PC-9 (cell line): Measurements from ENCODE around the gene RPAP3. TPM values are rescaled to one million over a fixed set of nuclear protein-coding genes. Genes with fewer than 3 reads are reported as not detected.

ENCODE experiments used
- BruUV-seq: library from RNA; stranded (reverse); fragments of 400-500 nt; replicated peaks from 2 replicates; lab custom pipeline; 2021; lab: Mats Ljungman, UMichigan
- CTCF ChIA-PET: fragments of 300-600 bp; sonication (Branson Sonifier 250); formaldehyde crosslinking; loops from one replicate; lab custom pipeline; 2022; ENCODE audit warnings: antibody characterized with exemption; lab: Charles Lee
- POLR2A ChIA-PET: fragments of 300-600 bp; sonication (Branson Sonifier 250); formaldehyde crosslinking; loops from one replicate; lab custom pipeline; 2022; ENCODE audit warnings: antibody characterized with exemption; ENCODE audit not compliant: unreplicated experiment; lab: Charles Lee
- DNase-seq, 2 experiments: peaks; one replicate each; pipeline versions ENCODE4 v3.0.0 to v3.0.0-alpha.2; 2015 to 2022; ENCODE audit warnings: mixed read lengths in 1 of 2
- H2AFZ ChIP-seq: fragments of 200-600 bp; sonication (generic); 2 replicates; pipeline ENCODE4 v1.8.1; 2017; ENCODE audit warnings: antibody characterized with exemption
- H3F3A ChIP-seq: fragments of 200-600 bp; sonication (generic); 2 replicates; pipeline ENCODE4 v1.8.1; 2017; ENCODE audit warnings: antibody characterized with exemption, mild to moderate bottlenecking, low read depth; ENCODE audit not compliant: insufficient read depth
- H3K27ac ChIP-seq: fragments of 200-600 bp; sonication (generic); 2 replicates; pipeline ENCODE4 v1.6.1; 2016; ENCODE audit warnings: mixed run types
- H3K27me3 ChIP-seq: fragments of 200-600 bp; sonication (generic); 2 replicates; pipeline ENCODE4 v1.6.1; 2016; ENCODE audit warnings: low read depth, mixed run types; ENCODE audit not compliant: insufficient read depth
- H3K36me3 ChIP-seq: fragments of 200-600 bp; sonication (generic); 2 replicates; pipeline ENCODE4 v1.6.1; 2016; ENCODE audit warnings: low read depth, mixed run types
- H3K4me1 ChIP-seq: fragments of 200-600 bp; sonication (generic); replicated peaks from 2 replicates; pipeline ENCODE4 v1.6.1; 2016; ENCODE audit warnings: mixed run types; ENCODE audit not compliant: insufficient read depth
- H3K4me2 ChIP-seq: fragments of 200-600 bp; sonication (generic); 2 replicates; pipeline ENCODE4 v1.6.1; 2017; ENCODE audit warnings: mixed run types
- H3K4me3 ChIP-seq: fragments of 200-600 bp; sonication (generic); 2 replicates; pipeline ENCODE4 v1.6.1; 2016; ENCODE audit warnings: mixed run types
- H3K79me2 ChIP-seq: fragments of 200-600 bp; sonication (generic); 2 replicates; pipeline ENCODE4 v1.6.1; 2017; ENCODE audit warnings: low read depth, mixed run types
- H3K9me2 ChIP-seq: fragments of 200-600 bp; sonication (generic); 2 replicates; pipeline ENCODE4 v1.8.1; 2017; ENCODE audit warnings: mild to moderate bottlenecking; ENCODE audit not compliant: insufficient read depth
- H3K9me3 ChIP-seq: fragments of 200-600 bp; sonication (generic); 2 replicates; pipeline ENCODE4 v1.8.1; 2016; ENCODE audit warnings: low read depth; ENCODE audit not compliant: insufficient read depth
- H4K20me1 ChIP-seq: fragments of 200-600 bp; sonication (generic); 2 replicates; pipeline ENCODE4 v1.8.1; 2017; ENCODE audit not compliant: insufficient read depth
- CTCF ChIP-seq: fragments of 200-600 bp; sonication (generic); conservative IDR thresholded peaks from 2 replicates; pipeline ENCODE4 v1.6.1; 2017; ENCODE audit warnings: mixed run types, antibody characterized with exemption, mild to moderate bottlenecking, moderate library complexity
- EZH2 ChIP-seq: fragments of 200-600 bp; sonication (generic); IDR thresholded peaks from 2 replicates; pipeline ENCODE4 v1.8.0; 2017; ENCODE audit warnings: antibody characterized with exemption, low read depth
- intact Hi-C: fragments of 100-400 bp; cut with micrococcal nuclease; formaldehyde crosslinking; loops from one replicate; pipeline ENCODE4 v1.10.0; 2022; ENCODE audit not compliant: unreplicated experiment
- total RNA-seq: library from RNA; stranded (reverse); gene quantifications from 2 replicates; pipeline ENCODE4 v1.2.3, GENCODE V29; 2021

RPAP3 gene
- total RNA-seq, 1 experiment from 2014 or later = 37.0 TPM

- Histone ChIP-seq H3K36me3 (no peaks in the 10 kb centered on the region), H3K4me2 (peak overlapping the region; percentile 46), H4K20me1 (no peaks in the 10 kb centered on the region), H3K27me3 (no peaks in the 10 kb centered on the region), H3K4me3 (no peak overlapping the region), H3K27ac (no peak overlapping the region), H3K9me2 (no peaks in the 10 kb centered on the region), H2AFZ (no peak overlapping the region), H3F3A (0 out of 2 replicates have a peak, but pooled peaks cover 14% of the 10 kb centered on the region), H3K9me3 (no peaks in the 10 kb centered on the region), H3K79me2 (no peaks in the 10 kb centered on the region), H3K4me1 (peaks cover 27% of the 10 kb centered on the region)
- ChIA-PET POLR2A (interaction anchor here (0.5 to 0.8 kb wide), 3 partner anchors 16 to 184 kb away, joined by 3 to 7 read pairs (median 4); partner anchors contain the start of genes RPAP3 and VDR), CTCF (no interaction called here)
- DNase-seq = no peak
- no TSS peak for BruUV-seq
- TF ChIP-seq EZH2 (no peak), CTCF (no peak)
- intact Hi-C loops = no loop called here
These were observed 15.7 kb upstream of the RPAP3 start for GRCh38 chr12:47721431-47721973.

GRCh38 chr12:47718531-47718930, 12.7 kb upstream of the RPAP3 start:
- no peak overlapping the region for H3K4me3 ChIP-seq
- no peaks in the 10 kb centered on the region for H3K79me2 ChIP-seq
- H3K4me1 ChIP-seq = peaks cover 14% of the 10 kb centered on the region
- H3K36me3 ChIP-seq = no peaks in the 10 kb centered on the region
- intact Hi-C loops = loop anchor here (5.0 kb wide), 1 partner anchor 229 kb away; no protein-coding TSS in a partner anchor
- H3F3A ChIP-seq = 0 out of 2 replicates have a peak, but pooled peaks cover 14% of the 10 kb centered on the region
- H3K27ac ChIP-seq = no peak overlapping the region
- no peak for DNase-seq
- H2AFZ ChIP-seq = no peak overlapping the region
- H3K27me3 ChIP-seq = no peaks in the 10 kb centered on the region
- no peaks in the 10 kb centered on the region for H4K20me1 ChIP-seq
- ChIA-PET CTCF (no interaction called here), POLR2A (no interaction called here)
- H3K4me2 ChIP-seq = no peak overlapping the region
- no peaks in the 10 kb centered on the region for H3K9me2 ChIP-seq
- H3K9me3 ChIP-seq = no peaks in the 10 kb centered on the region
- TF ChIP-seq CTCF = no peak
- no peak for TF ChIP-seq EZH2
- BruUV-seq = no TSS peak

GRCh38 chr12:47717443-47718193, 11.8 kb upstream of the RPAP3 start:
- H3K4me3 ChIP-seq = no peak overlapping the region
- H3F3A ChIP-seq = 0 out of 2 replicates have a peak, but pooled peaks cover 10% of the 10 kb centered on the region
- H2AFZ ChIP-seq = no peak overlapping the region
- DNase-seq = peak; percentile 65 to 79
- no peaks in the 10 kb centered on the region for H3K9me3 ChIP-seq
- ChIA-PET POLR2A (interaction anchor here (0.7 kb wide), 1 partner anchor 1986 kb away, joined by 3 read pairs; no protein-coding TSS in a partner anchor), CTCF (interaction anchor here (0.6 kb wide), 1 partner anchor 24 kb away, joined by 6 read pairs; no protein-coding TSS in a partner anchor)
- no peaks in the 10 kb centered on the region for H3K27me3 ChIP-seq
- no peaks in the 10 kb centered on the region for H3K79me2 ChIP-seq
- no peaks in the 10 kb centered on the region for H3K9me2 ChIP-seq
- peaks cover 10% of the 10 kb centered on the region for H3K4me1 ChIP-seq
- H3K36me3 ChIP-seq = no peaks in the 10 kb centered on the region
- TF ChIP-seq CTCF (peak; percentile 53; the same call in 1 of the 2 replicates), EZH2 (no peak)
- H3K27ac ChIP-seq = no peak overlapping the region
- no peak overlapping the region for H3K4me2 ChIP-seq
- intact Hi-C loops = loop anchor here (1.0 to 5.0 kb wide), 2 partner anchors 25 to 230 kb away; no protein-coding TSS in a partner anchor
- no peaks in the 10 kb centered on the region for H4K20me1 ChIP-seq
- no TSS peak for BruUV-seq
